Erythroblast (primary cell): ENCODE data around the gene CPT1A.

ENCODE experiments used
- GATA1 ChIP-seq: IDR thresholded peaks from 2 replicates; pipeline ENCODE4 v1.6.1; 2011; ENCODE audit warnings: low read depth, mild to moderate bottlenecking, control low read depth, low read length, moderate library complexity
- POLR2A ChIP-seq: IDR thresholded peaks from 2 replicates; pipeline ENCODE4 v1.6.1; 2011; ENCODE audit warnings: mild to moderate bottlenecking, low read length

GRCh38 chr11:68835749-68836148 is 6.0 kb downstream of the CPT1A start:
- no peak for TF ChIP-seq POLR2A
- no peak for TF ChIP-seq GATA1
